Neural cell (in vitro differentiated cells): ENCODE results near the gene RAB6C. TPM values are rescaled to one million over a fixed set of nuclear protein-coding genes. Genes with fewer than 3 reads are reported as not detected.
"Not testable (repeated sequence)": the region's sequence is repeated elsewhere in the genome, so short reads cannot be mapped to it uniquely, and the experiment has no call there.

Experiments
- H2AFZ ChIP-seq: fragments of 200-600, 300-800 bp; sonication (generic), shearing (Covaris generic); 2 replicates; pipeline ENCODE4 v1.6.0; 2014; ENCODE audit warnings: low read depth, mild to moderate bottlenecking, antibody characterized with exemption, low read length, moderate library complexity
- H3F3A ChIP-seq: fragments of 200-600 bp; shearing (Covaris generic); 2 replicates; pipeline ENCODE4 v1.6.1; 2016; ENCODE audit warnings: mild to moderate bottlenecking, moderate library complexity, mixed read lengths, antibody characterized with exemption, low read length; ENCODE audit not compliant: insufficient read depth, poor library complexity, severe bottlenecking
- H3K27ac ChIP-seq: fragments of 200-600, 300-800 bp; sonication (generic), shearing (Covaris generic); 2 replicates; pipeline ENCODE4 v1.5.1; 2014; ENCODE audit warnings: mild to moderate bottlenecking, low read length, moderate library complexity
- H3K27me3 ChIP-seq: fragments of 300-800, 200-600 bp; sonication (generic), shearing (Covaris generic); 2 replicates; pipeline ENCODE4 v1.6.0; 2014; ENCODE audit warnings: mild to moderate bottlenecking, low read depth, low read length, moderate library complexity; ENCODE audit not compliant: insufficient read depth
- H3K36me3 ChIP-seq: fragments of 300-800, 200-600 bp; sonication (generic), shearing (Covaris generic); 2 replicates; pipeline ENCODE4 v1.5.1; 2014; ENCODE audit warnings: mild to moderate bottlenecking, antibody characterized with exemption, low read length, moderate library complexity; ENCODE audit not compliant: insufficient read depth
- H3K4me2 ChIP-seq: fragments of 300-800, 200-600 bp; sonication (generic), shearing (Covaris generic); 2 replicates; pipeline ENCODE4 v1.6.0; 2014; ENCODE audit warnings: mild to moderate bottlenecking, low read length
- H3K4me3 ChIP-seq: fragments of 300-800, 200-600 bp; sonication (generic), shearing (Covaris generic); 2 replicates; pipeline ENCODE4 v1.5.1; 2014; ENCODE audit warnings: mild to moderate bottlenecking, low read length, moderate library complexity
- H3K79me2 ChIP-seq: fragments of 200-600 bp; shearing (Covaris generic); replicated peaks from 2 replicates; pipeline ENCODE4 v1.6.0; 2014; ENCODE audit warnings: mild to moderate bottlenecking, low read length, moderate library complexity; ENCODE audit not compliant: insufficient read depth
- H3K9ac ChIP-seq: fragments of 300-800, 200-600 bp; sonication (generic), shearing (Covaris generic); 2 replicates; pipeline ENCODE4 v1.6.1; 2016; ENCODE audit warnings: mild to moderate bottlenecking, low read length, mixed read lengths
- H3K9me2 ChIP-seq: fragments of 200-600 bp; shearing (Covaris generic); 2 replicates; pipeline ENCODE4 v1.6.1; 2016; ENCODE audit warnings: mild to moderate bottlenecking, low read length, mixed read lengths; ENCODE audit not compliant: insufficient read depth
- H3K9me3 ChIP-seq: fragments of 200-600, 300-800 bp; sonication (generic), shearing (Covaris generic); 2 replicates; pipeline ENCODE4 v1.6.1; 2016; ENCODE audit warnings: mild to moderate bottlenecking, mixed run types, low read length, moderate library complexity, mixed read lengths
- H4K20me1 ChIP-seq: fragments of 200-600 bp; shearing (Covaris generic); 2 replicates; pipeline ENCODE4 v1.6.1; 2016; ENCODE audit warnings: mild to moderate bottlenecking, mixed run types; ENCODE audit not compliant: insufficient read depth
- EP300 ChIP-seq: fragments of 450-650 bp; conservative IDR thresholded peaks from 2 replicates; pipeline ENCODE4 v1.6.1; 2014; ENCODE audit warnings: antibody characterized with exemption, mild to moderate bottlenecking, moderate library complexity; ENCODE audit not compliant: poor library complexity, severe bottlenecking
- EZH2 ChIP-seq: fragments of 200-600, 300-800 bp; shearing (Covaris generic), sonication (generic); IDR thresholded peaks from 2 replicates; pipeline ENCODE4 v1.6.1; 2014; ENCODE audit warnings: antibody characterized with exemption, low read length, borderline replicate concordance, mild to moderate bottlenecking; ENCODE audit not compliant: insufficient read depth, poor library complexity, severe bottlenecking
- MXI1 ChIP-seq: fragments of 450-650 bp; conservative IDR thresholded peaks from 2 replicates; pipeline ENCODE4 v1.6.1; 2014; ENCODE audit warnings: antibody characterized with exemption, mild to moderate bottlenecking; ENCODE audit not compliant: poor library complexity, severe bottlenecking
- POLR2AphosphoS5 ChIP-seq: IDR thresholded peaks from 2 replicates; pipeline ENCODE4 v1.6.1; 2012
- SMC3 ChIP-seq: fragments of 450-650 bp; conservative IDR thresholded peaks from 2 replicates; pipeline ENCODE4 v1.6.1; 2014; ENCODE audit warnings: antibody characterized with exemption, mild to moderate bottlenecking, moderate library complexity; ENCODE audit not compliant: poor library complexity
- TAF1 ChIP-seq: IDR thresholded peaks from 2 replicates; pipeline ENCODE4 v1.6.1; 2012; ENCODE audit warnings: low read depth
- polyA plus RNA-seq: library from polyadenylated mRNA; depleted of rRNA; stranded (reverse); fragments of >200 nt; gene quantifications from 2 replicates; pipeline ENCODE4 v1.2.3, GENCODE V29; 2014
- TF ChIP-seq, protein P1 (sequence below): fragments of 450-650 bp; IDR thresholded peaks from 2 replicates; pipeline ENCODE4 v1.5.1; 2014; ENCODE audit warnings: antibody characterized with exemption, mild to moderate bottlenecking, moderate library complexity; ENCODE audit not compliant: poor library complexity, severe bottlenecking
- TF ChIP-seq, protein P2 (sequence below): IDR thresholded peaks from 2 replicates; pipeline ENCODE4 v1.6.1; 2012; ENCODE audit warnings: borderline replicate concordance

The RAB6C gene
- polyA plus RNA-seq, 1 donor from 2014 or later = 0.52 TPM

DNA sequence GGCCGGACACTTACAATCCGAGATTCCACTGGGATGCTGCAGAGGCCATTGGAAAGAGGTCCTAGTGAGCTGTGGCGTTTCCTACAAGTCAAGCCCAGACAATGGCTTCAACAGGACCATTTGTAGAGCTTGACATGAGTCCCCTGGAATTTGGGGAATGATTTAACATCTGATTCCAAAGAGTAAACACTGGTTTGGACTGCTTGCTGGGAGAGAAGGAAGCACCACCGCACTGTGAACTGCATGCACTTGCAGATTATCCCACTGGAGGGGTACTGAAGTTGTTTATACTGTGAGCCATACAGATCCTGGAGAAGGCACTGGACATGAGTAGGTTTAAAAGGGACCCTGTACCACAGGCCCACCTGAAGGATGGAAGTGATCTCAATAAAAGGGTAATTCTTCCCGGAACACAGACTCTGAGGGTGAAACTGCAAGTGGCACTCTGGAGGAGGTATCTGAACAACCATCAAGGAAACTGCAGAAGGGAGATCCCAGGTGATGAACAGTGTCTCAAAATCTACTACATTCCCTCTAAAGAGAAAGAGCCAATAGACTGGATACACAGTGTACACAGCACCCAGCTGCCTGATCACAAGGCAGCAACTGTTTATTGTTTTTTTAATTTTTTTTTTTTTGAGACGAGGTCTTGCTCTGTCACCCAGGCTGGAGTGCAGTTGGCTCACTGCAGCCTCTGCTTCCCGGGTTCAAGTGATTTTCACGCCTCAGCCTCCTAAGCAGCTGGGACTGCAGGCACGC is 4.3 kb upstream of the RAB6C start:
- Histone ChIP-seq H3K36me3 (no peaks in the 10 kb centered on the region), H3K79me2 (no peaks in the 10 kb centered on the region), H3F3A (no peaks in the 10 kb centered on the region), H3K9ac (no peak overlapping the region), H3K27me3 (peaks cover 12% of the 10 kb centered on the region), H3K4me2 (no peak overlapping the region), H3K9me2 (no peaks in the 10 kb centered on the region), H3K27ac (no peak overlapping the region), H4K20me1 (no peaks in the 10 kb centered on the region), H3K4me3 (no peak overlapping the region), H3K9me3 (no peaks in the 10 kb centered on the region), H2AFZ (no peak overlapping the region)
- no peak for TF ChIP-seq POLR2AphosphoS5
- TF ChIP-seq, protein P1, sequence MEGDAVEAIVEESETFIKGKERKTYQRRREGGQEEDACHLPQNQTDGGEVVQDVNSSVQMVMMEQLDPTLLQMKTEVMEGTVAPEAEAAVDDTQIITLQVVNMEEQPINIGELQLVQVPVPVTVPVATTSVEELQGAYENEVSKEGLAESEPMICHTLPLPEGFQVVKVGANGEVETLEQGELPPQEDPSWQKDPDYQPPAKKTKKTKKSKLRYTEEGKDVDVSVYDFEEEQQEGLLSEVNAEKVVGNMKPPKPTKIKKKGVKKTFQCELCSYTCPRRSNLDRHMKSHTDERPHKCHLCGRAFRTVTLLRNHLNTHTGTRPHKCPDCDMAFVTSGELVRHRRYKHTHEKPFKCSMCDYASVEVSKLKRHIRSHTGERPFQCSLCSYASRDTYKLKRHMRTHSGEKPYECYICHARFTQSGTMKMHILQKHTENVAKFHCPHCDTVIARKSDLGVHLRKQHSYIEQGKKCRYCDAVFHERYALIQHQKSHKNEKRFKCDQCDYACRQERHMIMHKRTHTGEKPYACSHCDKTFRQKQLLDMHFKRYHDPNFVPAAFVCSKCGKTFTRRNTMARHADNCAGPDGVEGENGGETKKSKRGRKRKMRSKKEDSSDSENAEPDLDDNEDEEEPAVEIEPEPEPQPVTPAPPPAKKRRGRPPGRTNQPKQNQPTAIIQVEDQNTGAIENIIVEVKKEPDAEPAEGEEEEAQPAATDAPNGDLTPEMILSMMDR = no peak
- TF ChIP-seq TAF1 = no peak
- TF ChIP-seq MXI1 = no peak
- no peak for TF ChIP-seq EZH2
- no peak for TF ChIP-seq EP300
- TF ChIP-seq, protein P2, sequence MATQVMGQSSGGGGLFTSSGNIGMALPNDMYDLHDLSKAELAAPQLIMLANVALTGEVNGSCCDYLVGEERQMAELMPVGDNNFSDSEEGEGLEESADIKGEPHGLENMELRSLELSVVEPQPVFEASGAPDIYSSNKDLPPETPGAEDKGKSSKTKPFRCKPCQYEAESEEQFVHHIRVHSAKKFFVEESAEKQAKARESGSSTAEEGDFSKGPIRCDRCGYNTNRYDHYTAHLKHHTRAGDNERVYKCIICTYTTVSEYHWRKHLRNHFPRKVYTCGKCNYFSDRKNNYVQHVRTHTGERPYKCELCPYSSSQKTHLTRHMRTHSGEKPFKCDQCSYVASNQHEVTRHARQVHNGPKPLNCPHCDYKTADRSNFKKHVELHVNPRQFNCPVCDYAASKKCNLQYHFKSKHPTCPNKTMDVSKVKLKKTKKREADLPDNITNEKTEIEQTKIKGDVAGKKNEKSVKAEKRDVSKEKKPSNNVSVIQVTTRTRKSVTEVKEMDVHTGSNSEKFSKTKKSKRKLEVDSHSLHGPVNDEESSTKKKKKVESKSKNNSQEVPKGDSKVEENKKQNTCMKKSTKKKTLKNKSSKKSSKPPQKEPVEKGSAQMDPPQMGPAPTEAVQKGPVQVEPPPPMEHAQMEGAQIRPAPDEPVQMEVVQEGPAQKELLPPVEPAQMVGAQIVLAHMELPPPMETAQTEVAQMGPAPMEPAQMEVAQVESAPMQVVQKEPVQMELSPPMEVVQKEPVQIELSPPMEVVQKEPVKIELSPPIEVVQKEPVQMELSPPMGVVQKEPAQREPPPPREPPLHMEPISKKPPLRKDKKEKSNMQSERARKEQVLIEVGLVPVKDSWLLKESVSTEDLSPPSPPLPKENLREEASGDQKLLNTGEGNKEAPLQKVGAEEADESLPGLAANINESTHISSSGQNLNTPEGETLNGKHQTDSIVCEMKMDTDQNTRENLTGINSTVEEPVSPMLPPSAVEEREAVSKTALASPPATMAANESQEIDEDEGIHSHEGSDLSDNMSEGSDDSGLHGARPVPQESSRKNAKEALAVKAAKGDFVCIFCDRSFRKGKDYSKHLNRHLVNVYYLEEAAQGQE = no peak

DNA sequence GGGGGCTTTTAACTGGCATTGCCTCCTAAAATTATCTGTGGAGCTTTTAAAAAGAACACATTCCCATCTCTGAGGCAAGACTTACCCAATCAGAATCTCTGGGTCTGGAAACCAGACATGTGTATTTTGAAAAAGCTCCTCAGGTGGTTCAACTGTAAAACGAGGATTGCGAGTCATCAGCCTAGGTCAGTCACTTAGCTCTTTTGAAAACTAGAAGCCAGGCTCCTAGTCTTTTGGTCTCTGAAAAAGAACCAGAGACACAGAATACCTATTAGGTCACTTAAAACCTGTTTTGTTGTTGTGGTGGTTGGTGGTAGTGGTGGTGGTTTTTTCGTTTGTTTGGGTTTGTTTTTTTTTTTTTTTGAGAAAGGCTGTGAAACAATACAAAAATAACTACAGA is 2.5 kb upstream of the RAB6C start:
- H3K9me3 ChIP-seq, H3K4me3 ChIP-seq, H3K9me2 ChIP-seq, H3K36me3 ChIP-seq, H3F3A ChIP-seq, H3K79me2 ChIP-seq, H4K20me1 ChIP-seq, H3K4me2 ChIP-seq, H2AFZ ChIP-seq, H3K9ac ChIP-seq, H3K27ac ChIP-seq: not testable (repeated sequence)
- H3K27me3 ChIP-seq = peaks cover 17% of the 10 kb centered on the region

DNA sequence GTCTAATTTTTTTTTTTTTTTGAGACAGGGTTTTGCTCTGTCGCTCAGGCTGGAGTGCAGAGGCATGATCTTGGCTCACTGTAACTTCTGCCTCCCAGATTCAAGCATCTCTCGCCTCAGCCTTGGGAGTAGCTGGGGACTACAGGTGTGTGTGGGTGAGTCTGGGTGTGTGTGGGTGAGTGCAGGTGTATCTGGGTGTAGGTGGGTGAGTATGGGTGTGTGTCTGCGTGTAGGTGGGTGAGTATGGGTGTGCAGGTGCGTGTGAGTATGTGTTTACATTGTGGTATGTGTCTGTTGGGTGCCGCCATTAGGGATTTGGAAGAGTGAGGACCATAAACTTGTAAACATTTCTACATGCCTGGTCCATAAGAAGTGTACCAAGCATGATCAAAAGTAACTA is 1.5 kb upstream of the RAB6C start:
- Histone ChIP-seq H2AFZ (no peak overlapping the region), H3K9me3 (no peaks in the 10 kb centered on the region), H4K20me1 (no peaks in the 10 kb centered on the region), H3F3A (no peaks in the 10 kb centered on the region), H3K4me3 (no peak overlapping the region), H3K27me3 (peaks cover 23% of the 10 kb centered on the region), H3K9me2 (no peaks in the 10 kb centered on the region), H3K27ac (no peak overlapping the region), H3K9ac (no peak overlapping the region), H3K4me2 (no peak overlapping the region), H3K79me2 (no peaks in the 10 kb centered on the region), H3K36me3 (no peaks in the 10 kb centered on the region)
- no peak for TF ChIP-seq SMC3
